Osteoblast (primary cell): ENCODE data around the gene GRM7. TPM values are rescaled to one million over a fixed set of nuclear protein-coding genes. Genes with fewer than 3 reads are reported as not detected.

Experiments
- DNase-seq: peaks from one replicate; pipeline ENCODE4 v3.0.0; 2011; ENCODE audit warnings: low spot score, mixed read lengths; ENCODE audit not compliant: insufficient read length; ENCODE audit errors: missing footprints
- H2AFZ ChIP-seq: 2 replicates; pipeline ENCODE4 v1.6.0; 2011; ENCODE audit warnings: mild to moderate bottlenecking, low read length
- H3K27ac ChIP-seq: 2 replicates; pipeline ENCODE4 v1.5.1; 2011; ENCODE audit warnings: mild to moderate bottlenecking, low read depth, low read length, moderate library complexity
- H3K27me3 ChIP-seq: 2 replicates; pipeline ENCODE4 v1.6.0; 2012; ENCODE audit warnings: mild to moderate bottlenecking, control low read depth, inconsistent platforms, low read length, moderate library complexity; ENCODE audit not compliant: insufficient read depth
- H3K36me3 ChIP-seq: 2 replicates; pipeline ENCODE4 v1.5.1; 2011; ENCODE audit warnings: mild to moderate bottlenecking, low read length, control low read depth, moderate library complexity; ENCODE audit not compliant: insufficient read depth
- H3K4me1 ChIP-seq: 2 replicates; pipeline ENCODE4 v1.5.1; 2011; ENCODE audit warnings: mild to moderate bottlenecking, low read length, control low read depth, moderate library complexity; ENCODE audit not compliant: insufficient read depth
- H3K4me2 ChIP-seq: 2 replicates; pipeline ENCODE4 v1.6.0; 2011; ENCODE audit warnings: mild to moderate bottlenecking, low read length; ENCODE audit not compliant: insufficient read depth
- H3K4me3 ChIP-seq: fragments of 200-600 bp; sonication (generic); 3 replicates; pipeline ENCODE4 v1.5.1; 2012; ENCODE audit warnings: mild to moderate bottlenecking, low read length, inconsistent platforms; ENCODE audit not compliant: insufficient read depth
- H3K79me2 ChIP-seq: 2 replicates; pipeline ENCODE4 v1.6.0; 2012; ENCODE audit warnings: mild to moderate bottlenecking, low read length, control low read depth, inconsistent platforms; ENCODE audit not compliant: insufficient read depth
- H3K9me3 ChIP-seq: 2 replicates; pipeline ENCODE4 v1.5.1; 2011; ENCODE audit warnings: low read depth, low read length, control low read depth
- H4K20me1 ChIP-seq: 2 replicates; pipeline ENCODE4 v1.6.0; 2012; ENCODE audit warnings: mild to moderate bottlenecking, low read length, control low read depth; ENCODE audit not compliant: insufficient read depth
- CTCF ChIP-seq: IDR thresholded peaks from 2 replicates; pipeline ENCODE4 v1.5.1; 2011; ENCODE audit warnings: mild to moderate bottlenecking, low read depth, low read length, moderate library complexity; ENCODE audit errors: extremely low read depth
- total RNA-seq: library from RNA; depleted of rRNA; stranded (reverse); fragments of >200 nt; gene quantifications from 2 replicates; pipeline ENCODE4 v1.2.3, GENCODE V29; 2012

The GRM7 gene
- total RNA-seq, 1 donor: not detected

- DNase-seq: peak; percentile 56
- Histone ChIP-seq H4K20me1 (no peaks in the 10 kb centered on the region), H3K4me2 (no peak overlapping the region), H3K79me2 (no peaks in the 10 kb centered on the region), H2AFZ (no peak overlapping the region), H3K27me3 (no peaks in the 10 kb centered on the region), H3K4me1 (no peaks in the 10 kb centered on the region), H3K4me3 (no peak overlapping the region), H3K9me3 (no peaks in the 10 kb centered on the region), H3K36me3 (no peaks in the 10 kb centered on the region), H3K27ac (no peak overlapping the region)
- no peak for TF ChIP-seq CTCF
These were observed 698 bp downstream of the GRM7 start for GRCh38 chr3:6861625-6862000.

GRCh38 chr3:6862041-6862879 is 1.3 kb downstream of the GRM7 start:
- Histone ChIP-seq H3K27ac (no peak overlapping the region), H3K27me3 (no peaks in the 10 kb centered on the region), H3K4me3 (no peak overlapping the region), H3K79me2 (no peaks in the 10 kb centered on the region), H3K4me1 (no peaks in the 10 kb centered on the region), H4K20me1 (no peaks in the 10 kb centered on the region), H3K9me3 (no peaks in the 10 kb centered on the region), H3K4me2 (no peak overlapping the region), H2AFZ (no peak overlapping the region), H3K36me3 (no peaks in the 10 kb centered on the region)
- DNase-seq: peak; percentile 66
- no peak for TF ChIP-seq CTCF

GRCh38 chr3:6862880-6863195 is 1.9 kb downstream of the GRM7 start:
- DNase-seq: peak; percentile 68
- H3K4me3 ChIP-seq: no peak overlapping the region
- H2AFZ ChIP-seq: no peak overlapping the region
- no peak overlapping the region for H3K27ac ChIP-seq
- H3K27me3 ChIP-seq: no peaks in the 10 kb centered on the region
- no peaks in the 10 kb centered on the region for H4K20me1 ChIP-seq
- H3K36me3 ChIP-seq: no peaks in the 10 kb centered on the region
- no peak overlapping the region for H3K4me2 ChIP-seq
- TF ChIP-seq CTCF: no peak
- H3K79me2 ChIP-seq: no peaks in the 10 kb centered on the region
- H3K9me3 ChIP-seq: no peaks in the 10 kb centered on the region
- H3K4me1 ChIP-seq: no peaks in the 10 kb centered on the region

- Histone ChIP-seq H3K4me1 (no peaks in the 10 kb centered on the region), H3K79me2 (no peaks in the 10 kb centered on the region), H3K9me3 (no peaks in the 10 kb centered on the region), H3K27me3 (no peaks in the 10 kb centered on the region), H3K4me3 (no peak overlapping the region), H3K36me3 (no peaks in the 10 kb centered on the region), H4K20me1 (no peaks in the 10 kb centered on the region), H3K27ac (no peak overlapping the region), H2AFZ (no peak overlapping the region), H3K4me2 (no peak overlapping the region)
- TF ChIP-seq CTCF: no peak
- DNase-seq: no peak
These were observed 6.4 kb downstream of the GRM7 start for GRCh38 chr3:6867269-6867668.
